Parathyroid adenoma (tissue), 2 donors: Measurements from ENCODE around the gene PPP1R7.
"Not testable (repeated sequence)": the region's sequence is repeated elsewhere in the genome, so short reads cannot be mapped to it uniquely, and the experiment has no call there.

Source experiments
- H2AFZ ChIP-seq: fragments of 300-600 bp; sonication (generic); one replicate; pipeline ENCODE4 v1.7.0; 2017; ENCODE audit warnings: antibody characterized with exemption, mild to moderate bottlenecking
- H3K27ac ChIP-seq: fragments of 300-600 bp; sonication (generic); one replicate; pipeline ENCODE4 v1.7.0; 2017
- H3K27me3 ChIP-seq: fragments of 300-600 bp; sonication (generic); one replicate; pipeline ENCODE4 v1.7.0; 2017; ENCODE audit warnings: low read length; ENCODE audit not compliant: control insufficient read depth, insufficient read depth
- H3K36me3 ChIP-seq: fragments of 300-600 bp; sonication (generic); one replicate; pipeline ENCODE4 v1.7.0; 2017; ENCODE audit warnings: low read length; ENCODE audit not compliant: control insufficient read depth, insufficient read depth
- H3K4me1 ChIP-seq: fragments of 300-600 bp; sonication (generic); one replicate; pipeline ENCODE4 v1.7.0; 2017; ENCODE audit warnings: control low read depth
- H3K4me2 ChIP-seq: fragments of 300-600 bp; sonication (generic); one replicate; pipeline ENCODE4 v1.7.0; 2017; ENCODE audit warnings: low read length
- H3K4me3 ChIP-seq: fragments of 300-600 bp; sonication (generic); one replicate; pipeline ENCODE4 v1.7.0; 2017; ENCODE audit warnings: low read depth, low read length
- H3K79me2 ChIP-seq: fragments of 300-600 bp; sonication (generic); one replicate; pipeline ENCODE4 v1.7.0; 2017; ENCODE audit warnings: control low read depth
- H3K9ac ChIP-seq: fragments of 300-600 bp; sonication (generic); one replicate; pipeline ENCODE4 v1.7.0; 2017; ENCODE audit warnings: mild to moderate bottlenecking
- H3K9me3 ChIP-seq: fragments of 300-600 bp; sonication (generic); one replicate; pipeline ENCODE4 v1.7.0; 2017; ENCODE audit warnings: low read length; ENCODE audit not compliant: control insufficient read depth
- TF ChIP-seq, protein P1 (sequence below): fragments of 300-600 bp; sonication (generic); IDR thresholded peaks from one replicate; pipeline ENCODE4 v1.7.0; 2017; ENCODE audit warnings: antibody characterized with exemption, mild to moderate bottlenecking
- donor health status: primary hyperparathyroidism.

Gene PPP1R7, protein sequence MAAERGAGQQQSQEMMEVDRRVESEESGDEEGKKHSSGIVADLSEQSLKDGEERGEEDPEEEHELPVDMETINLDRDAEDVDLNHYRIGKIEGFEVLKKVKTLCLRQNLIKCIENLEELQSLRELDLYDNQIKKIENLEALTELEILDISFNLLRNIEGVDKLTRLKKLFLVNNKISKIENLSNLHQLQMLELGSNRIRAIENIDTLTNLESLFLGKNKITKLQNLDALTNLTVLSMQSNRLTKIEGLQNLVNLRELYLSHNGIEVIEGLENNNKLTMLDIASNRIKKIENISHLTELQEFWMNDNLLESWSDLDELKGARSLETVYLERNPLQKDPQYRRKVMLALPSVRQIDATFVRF

DNA sequence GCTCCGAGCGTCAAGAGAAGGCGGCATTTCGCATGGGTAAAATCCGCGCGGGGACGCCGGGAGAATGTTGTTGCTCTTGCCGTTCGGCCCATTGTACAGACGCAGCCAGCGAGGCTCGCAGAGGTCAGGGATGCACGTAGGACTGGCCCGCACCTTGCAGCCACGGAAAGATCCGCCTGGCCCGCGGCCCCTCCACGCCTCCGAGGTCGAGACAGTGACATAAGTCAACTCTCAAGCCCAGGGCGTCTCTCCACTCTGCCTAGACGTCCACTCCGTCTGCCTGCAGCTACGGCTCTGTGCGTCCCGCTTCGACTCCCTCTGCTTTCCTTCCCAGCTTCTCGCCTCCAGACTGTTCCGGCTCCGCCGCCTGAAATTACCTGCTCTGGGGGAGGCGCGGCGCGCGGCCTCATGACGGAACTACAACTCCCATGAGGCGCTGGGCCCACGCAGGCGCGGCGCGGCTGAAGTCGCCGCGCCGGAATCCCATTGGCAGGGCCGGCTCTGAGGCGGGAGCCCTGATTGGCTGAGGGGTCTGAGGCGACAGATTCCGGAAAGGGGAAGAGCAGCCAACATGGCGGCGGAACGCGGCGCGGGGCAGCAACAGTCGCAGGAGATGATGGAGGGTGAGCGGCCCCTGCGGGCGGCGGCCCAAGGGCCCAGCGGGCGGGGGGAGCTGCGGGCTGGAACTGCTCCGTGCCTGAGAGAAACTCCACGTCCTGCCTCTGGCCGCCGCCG, at the start of gene PPP1R7:
Gene PPP1R7 (plus strand): TSS at position 543 of the 735 bp plus-strand sequence. CDS start 29 bp downstream, at position 572.
- TF ChIP-seq, protein P1, sequence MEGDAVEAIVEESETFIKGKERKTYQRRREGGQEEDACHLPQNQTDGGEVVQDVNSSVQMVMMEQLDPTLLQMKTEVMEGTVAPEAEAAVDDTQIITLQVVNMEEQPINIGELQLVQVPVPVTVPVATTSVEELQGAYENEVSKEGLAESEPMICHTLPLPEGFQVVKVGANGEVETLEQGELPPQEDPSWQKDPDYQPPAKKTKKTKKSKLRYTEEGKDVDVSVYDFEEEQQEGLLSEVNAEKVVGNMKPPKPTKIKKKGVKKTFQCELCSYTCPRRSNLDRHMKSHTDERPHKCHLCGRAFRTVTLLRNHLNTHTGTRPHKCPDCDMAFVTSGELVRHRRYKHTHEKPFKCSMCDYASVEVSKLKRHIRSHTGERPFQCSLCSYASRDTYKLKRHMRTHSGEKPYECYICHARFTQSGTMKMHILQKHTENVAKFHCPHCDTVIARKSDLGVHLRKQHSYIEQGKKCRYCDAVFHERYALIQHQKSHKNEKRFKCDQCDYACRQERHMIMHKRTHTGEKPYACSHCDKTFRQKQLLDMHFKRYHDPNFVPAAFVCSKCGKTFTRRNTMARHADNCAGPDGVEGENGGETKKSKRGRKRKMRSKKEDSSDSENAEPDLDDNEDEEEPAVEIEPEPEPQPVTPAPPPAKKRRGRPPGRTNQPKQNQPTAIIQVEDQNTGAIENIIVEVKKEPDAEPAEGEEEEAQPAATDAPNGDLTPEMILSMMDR: no peak
- H2AFZ ChIP-seq: peak within 1 kb of the TSS; percentile 98
- no peaks in the 10 kb centered on the region for H3K27me3 ChIP-seq
- peaks cover 14% of the 10 kb centered on the region for H3K4me1 ChIP-seq
- no peaks in the 10 kb centered on the region for H3K36me3 ChIP-seq
- peak within 1 kb of the TSS; percentile 94 for H3K4me2 ChIP-seq
- no peaks in the 10 kb centered on the region for H3K9me3 ChIP-seq
- H3K27ac ChIP-seq: peak within 1 kb of the TSS; percentile 61
- peak within 1 kb of the TSS; percentile 83 for H3K4me3 ChIP-seq
- peaks cover 5% of the 10 kb centered on the region for H3K79me2 ChIP-seq
- H3K9ac ChIP-seq: peak within 1 kb of the TSS; percentile 61

DNA sequence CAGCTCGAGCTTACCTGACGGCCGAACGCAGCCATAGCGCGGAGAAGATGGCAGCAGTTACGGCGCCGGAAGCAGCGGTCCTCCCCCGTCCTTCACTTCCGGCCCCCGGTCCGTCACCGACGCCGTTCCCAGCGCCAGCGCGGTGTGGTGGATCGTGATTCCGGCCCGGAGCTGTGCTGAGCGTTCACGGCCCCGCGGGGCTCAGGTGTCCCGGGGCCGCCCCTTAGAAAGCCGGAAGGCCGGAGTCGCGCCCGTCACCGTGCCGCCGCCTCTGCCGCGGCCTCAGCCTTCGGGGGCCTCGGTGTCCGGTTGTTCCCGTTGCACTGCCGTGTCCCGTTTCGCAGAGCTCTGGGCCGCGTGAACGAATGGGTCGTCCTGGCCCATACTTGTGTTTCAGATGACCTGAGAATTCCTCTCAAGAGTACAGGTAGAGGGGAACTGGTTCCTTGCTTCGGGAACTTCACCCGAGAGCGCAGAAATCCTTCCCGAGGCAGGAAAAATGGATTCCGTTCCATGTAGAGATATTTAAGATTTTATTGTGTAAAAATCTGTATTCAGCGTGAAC, 47.9 kb upstream of the PPP1R7 start, which contains the start of gene MTERF4:
Gene MTERF4 (minus strand): TSS at position 49 of the 565 bp plus-strand sequence. CDS start 14 bp downstream, at position 35.
- H3K36me3 ChIP-seq: no peaks in the 10 kb centered on the region
- H3K9me3 ChIP-seq: no peaks in the 10 kb centered on the region
- H3K9ac ChIP-seq: peak within 1 kb of the TSS; percentile 78
- TF ChIP-seq, protein P1: no peak
- H3K27me3 ChIP-seq: no peaks in the 10 kb centered on the region
- no peaks in the 10 kb centered on the region for H3K4me1 ChIP-seq
- peak within 1 kb of the TSS; percentile 89 for H3K4me2 ChIP-seq
- H3K4me3 ChIP-seq: peak within 1 kb of the TSS; percentile 75
- H3K27ac ChIP-seq: peak within 1 kb of the TSS; percentile 87
- H2AFZ ChIP-seq: peak within 1 kb of the TSS; percentile 93
- H3K79me2 ChIP-seq: peaks cover 9% of the 10 kb centered on the region

DNA sequence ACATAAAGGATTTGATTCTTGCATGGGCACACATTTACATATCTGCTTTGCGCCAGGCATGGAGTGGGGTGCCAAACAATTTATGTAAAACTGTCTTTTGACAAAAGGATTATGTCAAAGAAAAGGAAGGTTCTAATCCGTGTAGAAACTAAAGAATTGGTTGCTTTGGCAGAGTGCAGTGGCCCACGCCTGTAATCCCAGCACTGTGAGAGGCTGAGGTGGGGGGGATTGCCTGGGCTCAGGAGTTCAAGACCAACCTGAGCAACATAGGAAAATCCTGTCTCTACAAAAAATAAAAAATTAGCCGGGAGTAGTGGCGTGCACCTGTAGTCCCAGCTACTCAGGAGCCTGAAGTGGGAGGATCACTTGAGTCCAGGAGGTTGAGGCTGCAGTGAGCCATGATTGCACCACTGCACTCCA, 47.1 kb upstream of the PPP1R7 start:
- Histone ChIP-seq H3K4me2 (peak overlapping the region; percentile 89), H3K79me2 (peaks cover 9% of the 10 kb centered on the region), H3K27ac (peak overlapping the region; percentile 87), H3K9ac (peak overlapping the region; percentile 78), H2AFZ (peak overlapping the region; percentile 93), H3K27me3 (no peaks in the 10 kb centered on the region), H3K36me3 (no peaks in the 10 kb centered on the region), H3K4me3 (peak overlapping the region; percentile 75), H3K4me1 (no peaks in the 10 kb centered on the region), H3K9me3 (no peaks in the 10 kb centered on the region)
- TF ChIP-seq, protein P1: no peak

DNA sequence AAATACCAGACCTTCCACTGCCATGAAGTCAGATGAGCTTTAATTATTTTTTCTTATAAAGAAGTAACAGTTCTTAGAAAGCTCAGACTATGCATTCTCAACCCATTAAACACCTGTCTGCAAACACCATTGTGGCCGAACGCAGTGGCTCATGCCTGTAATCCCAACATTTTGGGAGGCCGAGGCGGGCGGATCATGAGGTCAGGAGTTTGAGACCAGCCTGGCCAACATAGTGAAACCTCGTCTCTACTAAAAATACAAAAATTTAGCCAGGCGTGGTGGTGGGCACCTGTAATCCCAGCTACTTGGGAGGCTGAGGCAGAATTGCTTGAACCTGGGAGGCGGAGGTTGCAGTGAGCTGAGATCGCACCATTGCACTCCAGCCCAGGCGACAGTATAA, 45.7 kb upstream of the PPP1R7 start:
- not testable (repeated sequence) for H3K9ac ChIP-seq, H2AFZ ChIP-seq, H3K4me1 ChIP-seq, H3K79me2 ChIP-seq, H3K4me3 ChIP-seq, H3K9me3 ChIP-seq, H3K4me2 ChIP-seq, H3K27ac ChIP-seq, H3K27me3 ChIP-seq, H3K36me3 ChIP-seq

DNA sequence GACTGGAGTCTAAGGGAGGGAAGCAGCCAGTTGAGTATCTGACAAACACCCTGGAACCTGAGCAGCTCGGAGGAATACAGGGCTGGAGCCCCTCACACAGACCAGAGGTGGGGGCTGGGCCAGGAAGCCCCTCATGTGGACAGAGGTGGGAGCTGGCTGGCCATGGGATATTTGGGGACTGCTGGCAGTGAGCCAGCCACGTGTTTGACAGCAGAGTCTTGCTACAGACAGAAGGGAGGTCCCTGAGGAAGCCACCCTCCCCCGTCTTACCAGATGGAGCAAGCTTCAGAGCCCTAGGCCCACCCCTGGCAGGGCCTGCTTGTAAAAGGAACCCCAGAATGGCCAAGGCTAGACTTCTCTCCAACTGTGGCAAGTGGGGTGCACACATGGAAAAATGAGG, 44.6 kb upstream of the PPP1R7 start:
- TF ChIP-seq, protein P1: no peak
- Histone ChIP-seq H3K9me3 (no peaks in the 10 kb centered on the region), H2AFZ (no peak overlapping the region), H3K27me3 (no peaks in the 10 kb centered on the region), H3K9ac (no peak overlapping the region), H3K79me2 (peaks cover 9% of the 10 kb centered on the region), H3K4me1 (no peaks in the 10 kb centered on the region), H3K36me3 (no peaks in the 10 kb centered on the region), H3K4me3 (no peak overlapping the region), H3K4me2 (no peak overlapping the region), H3K27ac (no peak overlapping the region)
